Activated B cell treated with CpG ODN at 0.5 μM for 24 hours (primary cell): ENCODE measurements around the gene DNAJA1. TPM values are rescaled to one million over a fixed set of nuclear protein-coding genes. Genes with fewer than 3 reads are reported as not detected.

Experiments
- ATAC-seq: fragments of 200-7000 bp; cut with Tn5 transposase; one replicate; pipeline ENCODE4 v1.10.0; 2021; ENCODE audit warnings: low read depth, mild to moderate bottlenecking, moderate library complexity
- CTCF ChIA-PET: fragments of 350-600 bp; sonication (Branson Sonifier 250); formaldehyde crosslinking; loops from one replicate; lab custom pipeline; 2021; ENCODE audit warnings: antibody characterized with exemption; lab: Charles Lee
- POLR2A ChIA-PET: fragments of 350-600 bp; sonication (Branson Sonifier 250); formaldehyde crosslinking; loops from one replicate; lab custom pipeline; 2021; ENCODE audit warnings: antibody characterized with exemption; lab: Charles Lee
- DNase-seq: peaks from one replicate; pipeline ENCODE4 v3.0.0; 2022
- H3K27ac Mint-ChIP-seq: one replicate; pipeline ENCODE4 v1.8.0; 2020; ENCODE audit warnings: mixed read lengths
- H3K27me3 Mint-ChIP-seq: one replicate; pipeline ENCODE4 v1.8.0; 2021; ENCODE audit warnings: mixed read lengths
- H3K36me3 Mint-ChIP-seq: one replicate; pipeline ENCODE4 v1.8.0; 2021; ENCODE audit warnings: low read depth, mixed read lengths
- H3K4me1 Mint-ChIP-seq: one replicate; pipeline ENCODE4 v1.8.0; 2021; ENCODE audit warnings: mixed read lengths
- H3K4me3 Mint-ChIP-seq: one replicate; pipeline ENCODE4 v1.8.0; 2020; ENCODE audit warnings: mild to moderate bottlenecking, mixed read lengths
- H3K9me3 Mint-ChIP-seq: one replicate; pipeline ENCODE4 v1.8.0; 2020; ENCODE audit warnings: mixed read lengths
- CTCF ChIP-seq: fragments of 200-600 bp; IDR thresholded peaks from one replicate; pipeline ENCODE4 v1.8.0; 2022; ENCODE audit warnings: antibody characterized with exemption, mild to moderate bottlenecking
- intact Hi-C: fragments of 100-400 bp; cut with micrococcal nuclease; formaldehyde crosslinking; loops from one replicate; pipeline ENCODE4 v1.15.1; 2024
- total RNA-seq: library from RNA; stranded (reverse); gene quantifications from 2 replicates; pipeline ENCODE4 v1.2.3, GENCODE V29; 2022

The DNAJA1 gene
- total RNA-seq, 1 donor from 2014 or later, result 107 TPM

- TF ChIP-seq CTCF, result no peak
- intact Hi-C loops, result loop anchor here (2.0 kb wide), 1 partner anchor 21 kb away; no protein-coding TSS in a partner anchor
- DNase-seq (no peak), ATAC-seq (peak; percentile 68)
- CTCF ChIA-PET, result no interaction called here
- Mint-ChIP-seq H3K9me3 (no peaks in the 10 kb centered on the region), H3K4me3 (peak overlapping the region; percentile 52), H3K27ac (peak overlapping the region; percentile 83), H3K36me3 (peaks cover 80% of the 10 kb centered on the region), H3K4me1 (peaks cover 17% of the 10 kb centered on the region), H3K27me3 (no peaks in the 10 kb centered on the region)
- POLR2A ChIA-PET, result interaction anchor here (0.9 kb wide), 1 partner anchor 12 kb away, joined by 5 read pairs; no protein-coding TSS in a partner anchor
These were observed 40.3 kb downstream of the DNAJA1 start for GRCh38 chr9:33065157-33066076.

DNA sequence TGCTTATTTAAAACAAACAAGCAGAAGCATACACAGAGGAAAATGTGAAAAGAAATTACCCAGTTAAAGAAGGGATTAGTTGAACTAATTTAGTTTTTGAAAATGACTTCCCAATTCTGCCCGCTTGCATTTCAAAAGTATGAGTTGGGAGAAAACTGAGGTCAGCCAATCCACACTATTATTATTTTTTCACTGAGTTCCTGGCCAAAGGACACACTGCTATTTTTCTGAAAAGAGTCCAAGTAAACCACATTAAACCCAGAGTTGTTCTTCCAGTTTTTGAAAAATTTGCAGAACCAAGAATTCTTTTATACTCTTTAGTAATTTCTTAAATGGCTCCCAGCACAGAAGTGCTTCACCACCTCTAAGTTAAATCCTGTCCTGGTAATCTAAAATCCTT is 43.9 kb downstream of the DNAJA1 start:
- intact Hi-C loops, result no loop called here
- CTCF ChIA-PET, result interaction anchor here (1.5 kb wide), 1 partner anchor 158 kb away, joined by 3 read pairs; no protein-coding TSS in a partner anchor
- POLR2A ChIA-PET, result no interaction called here
- DNase-seq (no peak), ATAC-seq (no peak)
- no peak overlapping the region for H3K27ac Mint-ChIP-seq
- peaks cover 28% of the 10 kb centered on the region for H3K4me1 Mint-ChIP-seq
- no peaks in the 10 kb centered on the region for H3K9me3 Mint-ChIP-seq
- no peak overlapping the region for H3K4me3 Mint-ChIP-seq
- H3K27me3 Mint-ChIP-seq, result no peaks in the 10 kb centered on the region
- H3K36me3 Mint-ChIP-seq, result peaks cover 84% of the 10 kb centered on the region
- TF ChIP-seq CTCF, result no peak

DNA sequence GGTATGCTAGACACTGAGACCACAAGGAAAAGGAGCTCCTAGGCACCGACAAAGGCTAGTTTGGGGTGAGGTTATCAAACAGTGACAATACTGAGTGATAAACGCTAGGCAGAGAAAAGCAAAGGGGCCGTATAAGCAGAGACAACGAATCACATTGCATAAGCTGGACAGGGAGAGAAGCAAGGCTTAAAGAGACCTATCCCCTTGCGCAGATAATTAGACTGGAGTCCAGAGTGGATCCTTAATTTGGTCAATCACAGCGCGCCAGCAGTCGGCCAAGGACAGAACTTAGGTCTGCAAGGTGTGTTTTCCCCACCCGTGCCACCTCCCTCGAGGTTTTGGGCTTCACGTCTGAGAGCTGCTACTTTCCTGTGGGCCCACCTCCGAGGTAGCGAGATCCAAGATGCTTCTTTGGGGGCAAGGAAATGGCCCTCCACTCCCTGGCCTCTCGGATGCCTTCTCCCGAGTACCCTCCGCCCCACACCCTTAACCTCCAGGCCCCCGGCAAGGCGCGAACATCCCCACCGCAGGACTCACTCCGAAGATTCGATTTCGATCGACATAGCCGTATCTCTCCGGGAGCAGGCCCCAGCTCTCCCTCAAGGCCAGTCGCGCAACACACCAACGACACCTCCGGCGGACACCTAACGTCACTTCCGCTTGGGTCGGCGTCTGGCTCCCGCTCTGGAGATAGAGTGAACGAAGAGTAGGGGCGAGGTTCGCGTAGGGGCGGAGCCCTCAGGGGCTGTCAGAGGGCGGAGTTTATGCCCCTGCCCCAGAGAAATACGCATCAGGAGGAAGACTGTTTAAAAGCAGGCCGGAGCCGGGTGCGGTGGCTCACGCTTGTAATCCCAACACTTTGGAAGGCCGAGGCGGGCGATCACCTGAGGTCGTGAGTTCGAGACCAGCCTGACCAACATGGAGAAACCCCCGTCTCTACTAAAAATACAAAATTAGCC is 51.3 kb downstream of the DNAJA1 start, which contains the start of gene SMU1:
TSS of gene SMU1 (minus strand) at position 629 of the 959 bp plus-strand sequence. CDS start at position 563, 66 bp downstream.
- peak; percentile 98 for ATAC-seq
- peak; percentile 86 for DNase-seq
- peaks cover 33% of the 10 kb centered on the region for H3K36me3 Mint-ChIP-seq
- H3K27me3 Mint-ChIP-seq, result no peaks in the 10 kb centered on the region
- peak within 1 kb of the TSS; percentile 98 for H3K4me3 Mint-ChIP-seq
- H3K4me1 Mint-ChIP-seq, result peaks cover 26% of the 10 kb centered on the region
- ChIA-PET CTCF (interaction anchor here (2.9 kb wide), 1 partner anchor 150 kb away, joined by 8 read pairs; no protein-coding TSS in a partner anchor), POLR2A (interaction anchor here (0.6 to 3.1 kb wide), 19 partner anchors 9 to 525 kb away, joined by 3 to 34 read pairs (median 3); partner anchors contain the start of genes B4GALT1, BAG1, CHMP5 and DNAJA1)
- no peaks in the 10 kb centered on the region for H3K9me3 Mint-ChIP-seq
- intact Hi-C loops, result loop anchor here (1.0 to 5.0 kb wide), 8 partner anchors 34 to 526 kb away; partner anchors contain the start of genes APTX, B4GALT1, BAG1 and DNAJA1
- peak within 1 kb of the TSS; percentile 99 for H3K27ac Mint-ChIP-seq
- TF ChIP-seq CTCF, result no peak

- intact Hi-C loops, result loop anchor here (2.0 kb wide), 1 partner anchor 28 kb away; no protein-coding TSS in a partner anchor
- ATAC-seq, result no peak
- TF ChIP-seq CTCF, result no peak
- H3K36me3 Mint-ChIP-seq, result peaks cover 3% of the 10 kb centered on the region
- ChIA-PET POLR2A (interaction anchor here (2.3 kb wide), 2 partner anchors 146 kb away, joined by 8 to 14 read pairs; no protein-coding TSS in a partner anchor), CTCF (interaction anchor here (1.0 to 3.6 kb wide), 4 partner anchors 44 to 146 kb away, joined by 7 to 49 read pairs (median 8); partner anchors contain the start of gene B4GALT1)
- H3K9me3 Mint-ChIP-seq, result no peaks in the 10 kb centered on the region
- DNase-seq, result no peak
- H3K4me3 Mint-ChIP-seq, result no peak overlapping the region
- H3K27me3 Mint-ChIP-seq, result no peaks in the 10 kb centered on the region
- H3K27ac Mint-ChIP-seq, result no peak overlapping the region
- H3K4me1 Mint-ChIP-seq, result peaks cover 27% of the 10 kb centered on the region
These were observed 55.5 kb downstream of the DNAJA1 start for GRCh38 chr9:33080534-33080933.
